ENCODE measurements around the gene SCUBE3.

GRCh38 chr6:35291491-35291890 lies 77.7 kb downstream of the SCUBE3 start:
- TF ChIP-seq CTCF (IDR thresholded peaks at IDR 0.05; ENCODE audit: borderline replicate concordance, extremely low read depth, low read length, poor library complexity, severe bottlenecking) (no peak), EZH2 (IDR thresholded peaks at IDR 0.05; ENCODE audit: borderline replicate concordance, low read depth, low read length, severe bottlenecking) (no peak)
